CD4-positive, CD25-positive, alpha-beta regulatory T cell (primary cell): ENCODE data around the gene SGCD. TPM values are rescaled to one million over a fixed set of nuclear protein-coding genes. Genes with fewer than 3 reads are reported as not detected.

Experiments
- ATAC-seq, 2 donors: fragments of 150-1000 bp; cut with Tn5 transposase; one replicate each; pipeline ENCODE4 v1.10.0; 2021; ENCODE audit warnings: low read depth in 2 of 2, moderate number of reproducible peaks in 2 of 2, moderate library complexity in 1 of 2
- DNase-seq, 3 donors: peaks; one replicate each; pipeline versions ENCODE4 v3.0.0 to v3.0.0-alpha.2; 2012 to 2022; ENCODE audit warnings: mixed read lengths in 1 of 3
- H3K27ac ChIP-seq: one replicate; pipeline ENCODE4 v1.7.0; 2013; ENCODE audit warnings: mild to moderate bottlenecking, low read length; ENCODE audit not compliant: insufficient read depth, poor library complexity, severe bottlenecking
- H3K27me3 ChIP-seq: one replicate; pipeline ENCODE4 v1.7.0; 2013; ENCODE audit warnings: low read length; ENCODE audit not compliant: control insufficient read depth, insufficient read depth
- H3K36me3 ChIP-seq: one replicate; pipeline ENCODE4 v1.7.0; 2013; ENCODE audit warnings: mild to moderate bottlenecking, low read length, moderate library complexity; ENCODE audit not compliant: control insufficient read depth, insufficient read depth
- H3K4me1 ChIP-seq: 2 replicates; pipeline ENCODE4 v1.7.0; 2013; ENCODE audit warnings: mild to moderate bottlenecking, low read length; ENCODE audit not compliant: insufficient read depth, control insufficient read depth, poor library complexity, severe bottlenecking
- H3K4me3 ChIP-seq: one replicate; pipeline ENCODE4 v1.7.0; 2013; ENCODE audit warnings: low read depth, mild to moderate bottlenecking, low read length, moderate library complexity
- H3K9me3 ChIP-seq, 2 experiments: 1 replicate in 1 of 2; 2 replicates in 1 of 2; pipeline ENCODE4 v1.7.0; 2013; ENCODE audit warnings: low read length in 2 of 2, mild to moderate bottlenecking in 1 of 2, moderate library complexity in 1 of 2; ENCODE audit not compliant: control insufficient read depth in 2 of 2
- H3K27ac Mint-ChIP-seq, 3 donors: one replicate each; pipeline ENCODE4 v1.8.0; 2020 to 2022; ENCODE audit warnings: mild to moderate bottlenecking in 3 of 3, mixed read lengths in 3 of 3, moderate library complexity in 2 of 3
- H3K27me3 Mint-ChIP-seq: one replicate; pipeline ENCODE4 v1.8.0; 2022; ENCODE audit warnings: mild to moderate bottlenecking, mixed read lengths
- H3K36me3 Mint-ChIP-seq: one replicate; pipeline ENCODE4 v1.8.0; 2020; ENCODE audit warnings: mixed read lengths
- H3K4me1 Mint-ChIP-seq, 4 donors: one replicate each; pipeline ENCODE4 v1.8.0; 2020 to 2022; ENCODE audit warnings: mixed read lengths in 4 of 4, mild to moderate bottlenecking in 1 of 4
- H3K4me3 Mint-ChIP-seq, 4 donors: one replicate each; pipeline ENCODE4 v1.8.0; 2020 to 2022; ENCODE audit warnings: mild to moderate bottlenecking in 4 of 4, mixed read lengths in 4 of 4, moderate library complexity in 3 of 4
- H3K9me3 Mint-ChIP-seq, 7 donors: one replicate each; pipeline ENCODE4 v1.8.0; 2020 to 2022; ENCODE audit warnings: mixed read lengths in 7 of 7, mild to moderate bottlenecking in 3 of 7, moderate library complexity in 2 of 7
- polyA plus RNA-seq, 4 donors: library from polyadenylated mRNA; unstranded; fragments of 300-500 nt; fragmentation: Illumina TruSeq; gene quantifications; one replicate each; pipeline ENCODE4 v1.2.3, GENCODE V29; 2021
- total RNA-seq: library from RNA; stranded (reverse); gene quantifications from one replicate; pipeline ENCODE4 v1.2.3, GENCODE V29; 2022

SGCD gene
- total and polyA plus RNA-seq, 5 donors from 2014 or later, result not detected

DNA sequence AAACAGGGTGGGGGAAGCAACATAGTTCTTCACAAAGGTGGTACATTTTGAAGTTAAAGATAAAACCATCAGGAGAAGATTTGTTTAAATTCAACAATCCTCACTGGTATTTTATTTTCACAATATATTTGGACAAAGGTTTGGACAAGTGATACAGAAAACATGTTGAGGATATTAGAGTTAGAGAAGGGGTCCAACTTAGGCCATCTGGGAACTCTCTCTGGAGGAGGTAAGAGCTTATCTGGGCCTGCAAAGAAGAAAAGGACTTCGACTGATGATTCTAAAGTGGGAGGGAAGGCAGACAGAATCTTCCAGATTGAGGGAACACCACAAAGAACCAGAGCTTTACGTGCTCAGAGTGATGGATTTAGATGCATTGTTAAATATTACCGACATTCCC is 58.5 kb downstream of the SGCD start:
- no peaks in the 10 kb centered on the region for H3K4me1 ChIP-seq

DNA sequence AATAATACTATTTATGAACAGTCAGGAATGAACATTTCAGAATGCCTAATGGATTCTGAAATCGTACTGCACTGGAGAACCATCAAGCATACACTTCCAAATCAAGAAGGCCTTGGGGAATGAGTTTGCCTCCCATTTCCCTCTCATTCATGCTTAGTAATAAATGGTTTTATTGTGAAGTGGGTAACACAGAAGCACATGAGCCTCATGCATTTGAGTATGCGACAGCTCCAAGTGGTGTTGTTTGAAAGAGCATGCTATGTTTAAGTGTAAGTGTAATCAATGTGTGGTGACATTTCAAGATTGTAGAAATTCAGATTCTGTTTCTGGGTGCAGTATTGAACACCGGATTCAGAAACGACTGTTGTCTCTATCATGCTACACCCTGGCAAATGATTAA is 60.0 kb downstream of the SGCD start:
- ATAC-seq (no peak), DNase-seq (no peak)
- no peaks in the 10 kb centered on the region for H3K4me1 ChIP-seq
- H3K9me3 ChIP-seq, result no peaks in the 10 kb centered on the region
- H3K27me3 Mint-ChIP-seq, result no peaks in the 10 kb centered on the region
- no peaks in the 10 kb centered on the region for H3K4me1 Mint-ChIP-seq
- no peak overlapping the region for H3K27ac Mint-ChIP-seq
- H3K36me3 ChIP-seq, result no peaks in the 10 kb centered on the region
- H3K4me3 Mint-ChIP-seq, result no peak overlapping the region
- no peak overlapping the region for H3K27ac ChIP-seq
- peaks cover 2% of the 10 kb centered on the region for H3K27me3 ChIP-seq
- H3K36me3 Mint-ChIP-seq, result no peaks in the 10 kb centered on the region
- no peak overlapping the region for H3K4me3 ChIP-seq
- H3K9me3 Mint-ChIP-seq, result peaks cover 0 to 1% (median 0%) of the 10 kb centered on the region in 7 donors

More for the DNA sequence above, 58.5 kb downstream of the SGCD start:
- Mint-ChIP-seq H3K4me3 (no peak overlapping the region), H3K9me3 (peaks cover 0 to 1% (median 0%) of the 10 kb centered on the region in 7 donors), H3K27ac (no peak overlapping the region), H3K36me3 (no peaks in the 10 kb centered on the region), H3K4me1 (no peaks in the 10 kb centered on the region), H3K27me3 (peaks cover 4% of the 10 kb centered on the region)
- DNase-seq (no peak), ATAC-seq (no peak)
- Histone ChIP-seq H3K27me3 (peaks cover 6% of the 10 kb centered on the region), H3K4me3 (no peak overlapping the region), H3K27ac (no peak overlapping the region), H3K9me3 (no peaks in the 10 kb centered on the region), H3K36me3 (no peaks in the 10 kb centered on the region)

DNA sequence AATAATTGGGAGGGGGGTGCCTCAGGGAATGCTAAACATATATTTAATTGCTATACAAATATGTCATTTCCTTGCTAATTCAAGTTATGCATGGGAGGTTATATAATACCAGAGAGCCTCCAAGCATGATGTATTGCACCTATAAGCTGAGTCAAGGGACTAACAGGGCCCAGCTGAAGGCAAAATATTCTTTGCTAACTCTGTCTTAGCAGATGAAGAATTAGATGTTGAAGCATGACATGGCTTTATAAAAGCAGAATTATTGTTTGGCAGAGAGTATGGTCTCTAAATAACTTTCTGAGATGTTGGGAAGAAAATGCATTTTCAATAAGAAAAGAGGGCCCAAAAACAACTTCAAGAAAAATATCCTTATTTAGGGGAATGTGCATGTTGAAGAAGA is 60.4 kb downstream of the SGCD start:
- H3K4me1 Mint-ChIP-seq, result no peaks in the 10 kb centered on the region
- no peaks in the 10 kb centered on the region for H3K36me3 Mint-ChIP-seq
- ATAC-seq (no peak), DNase-seq (no peak)
- Histone ChIP-seq H3K4me3 (no peak overlapping the region), H3K36me3 (no peaks in the 10 kb centered on the region), H3K9me3 (no peaks in the 10 kb centered on the region), H3K27me3 (peaks cover 2% of the 10 kb centered on the region), H3K27ac (no peak overlapping the region), H3K4me1 (no peaks in the 10 kb centered on the region)
- H3K9me3 Mint-ChIP-seq, result peaks cover 0 to 1% (median 0%) of the 10 kb centered on the region in 7 donors
- no peak overlapping the region for H3K4me3 Mint-ChIP-seq
- no peaks in the 10 kb centered on the region for H3K27me3 Mint-ChIP-seq
- H3K27ac Mint-ChIP-seq, result no peak overlapping the region

DNA sequence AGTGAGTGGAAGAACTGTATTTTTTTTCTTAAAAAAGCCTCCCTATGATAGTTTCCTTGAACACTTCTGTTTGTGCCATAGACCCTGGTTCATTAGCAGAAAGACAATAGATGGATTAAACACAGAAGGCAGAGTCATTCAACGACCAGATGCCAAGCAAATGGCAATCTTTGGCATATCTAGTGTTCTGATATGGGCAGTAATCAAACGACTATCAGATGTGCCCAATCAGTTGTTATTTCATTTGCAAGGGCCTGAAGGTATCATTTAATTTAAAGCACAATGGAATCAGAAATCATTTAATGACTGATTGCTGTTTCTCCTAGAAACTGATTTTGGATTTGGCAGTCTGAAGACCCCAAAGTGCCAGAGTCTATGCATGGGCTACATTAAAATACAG is 61.3 kb downstream of the SGCD start:
- H3K9me3 Mint-ChIP-seq, result peaks cover 0 to 1% (median 0%) of the 10 kb centered on the region in 7 donors
- Histone ChIP-seq H3K36me3 (no peaks in the 10 kb centered on the region), H3K9me3 (no peaks in the 10 kb centered on the region), H3K27me3 (no peaks in the 10 kb centered on the region), H3K27ac (no peak overlapping the region), H3K4me1 (no peaks in the 10 kb centered on the region), H3K4me3 (no peak overlapping the region)
- no peak overlapping the region for H3K4me3 Mint-ChIP-seq
- no peaks in the 10 kb centered on the region for H3K36me3 Mint-ChIP-seq
- no peaks in the 10 kb centered on the region for H3K4me1 Mint-ChIP-seq
- no peak for ATAC-seq
- no peak for DNase-seq
- no peak overlapping the region for H3K27ac Mint-ChIP-seq
- no peaks in the 10 kb centered on the region for H3K27me3 Mint-ChIP-seq

DNA sequence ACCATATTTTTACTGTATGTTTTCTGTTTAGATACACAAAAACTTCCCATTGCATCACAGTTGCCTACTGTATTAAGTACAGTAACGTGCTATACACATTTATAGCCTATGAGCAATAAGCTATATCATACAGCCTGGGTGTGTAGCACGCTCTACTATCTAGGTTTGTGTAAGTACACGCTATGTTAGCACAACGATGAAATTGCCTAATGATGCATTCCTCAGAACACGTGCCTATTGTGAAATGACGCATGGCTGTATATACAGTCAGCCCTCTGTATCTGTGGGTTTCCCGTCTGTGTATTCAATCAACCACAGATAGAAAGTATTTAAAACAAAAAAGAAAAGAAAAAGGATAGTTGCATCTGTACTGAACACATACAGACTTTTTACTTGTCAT is 64.2 kb downstream of the SGCD start:
- no peaks in the 10 kb centered on the region for H3K4me1 ChIP-seq
- no peaks in the 10 kb centered on the region for H3K27me3 Mint-ChIP-seq
- H3K36me3 ChIP-seq, result no peaks in the 10 kb centered on the region
- no peaks in the 10 kb centered on the region for H3K36me3 Mint-ChIP-seq
- peaks cover 0 to 1% (median 0%) of the 10 kb centered on the region in 7 donors for H3K9me3 Mint-ChIP-seq
- no peaks in the 10 kb centered on the region for H3K9me3 ChIP-seq
- no peak for ATAC-seq
- no peak overlapping the region for H3K27ac ChIP-seq
- peaks cover 2% of the 10 kb centered on the region for H3K27me3 ChIP-seq
- no peak overlapping the region for H3K4me3 Mint-ChIP-seq
- no peak overlapping the region for H3K27ac Mint-ChIP-seq
- no peak for DNase-seq
- H3K4me1 Mint-ChIP-seq, result no peaks in the 10 kb centered on the region
- H3K4me3 ChIP-seq, result no peak overlapping the region

DNA sequence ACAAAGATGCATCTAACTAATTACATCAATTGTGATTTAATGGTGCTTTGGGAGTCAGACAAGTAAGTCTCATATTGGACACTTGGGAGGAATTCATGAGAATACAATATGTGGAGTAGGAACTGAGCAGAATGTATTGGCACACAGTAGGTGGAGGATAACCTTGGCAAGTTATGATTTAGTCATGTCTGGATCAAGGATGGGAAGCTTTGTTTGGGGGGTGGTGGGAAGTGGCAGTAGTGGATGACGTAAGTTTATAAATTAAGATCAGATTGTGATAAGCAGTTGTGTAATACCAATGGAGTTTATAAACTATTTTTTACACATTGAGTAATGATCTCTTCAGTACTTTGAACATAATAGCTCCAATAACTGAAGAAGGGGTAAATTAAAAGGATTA is 67.0 kb downstream of the SGCD start:
- Mint-ChIP-seq H3K27ac (no peak overlapping the region), H3K4me1 (no peaks in the 10 kb centered on the region), H3K36me3 (no peaks in the 10 kb centered on the region), H3K9me3 (peaks cover 0 to 1% (median 0%) of the 10 kb centered on the region in 7 donors), H3K4me3 (no peak overlapping the region), H3K27me3 (no peaks in the 10 kb centered on the region)
- Histone ChIP-seq H3K27me3 (peaks cover 2% of the 10 kb centered on the region), H3K36me3 (no peaks in the 10 kb centered on the region), H3K9me3 (no peaks in the 10 kb centered on the region), H3K4me1 (no peaks in the 10 kb centered on the region), H3K4me3 (no peak overlapping the region), H3K27ac (no peak overlapping the region)
- DNase-seq (no peak), ATAC-seq (no peak)

DNA sequence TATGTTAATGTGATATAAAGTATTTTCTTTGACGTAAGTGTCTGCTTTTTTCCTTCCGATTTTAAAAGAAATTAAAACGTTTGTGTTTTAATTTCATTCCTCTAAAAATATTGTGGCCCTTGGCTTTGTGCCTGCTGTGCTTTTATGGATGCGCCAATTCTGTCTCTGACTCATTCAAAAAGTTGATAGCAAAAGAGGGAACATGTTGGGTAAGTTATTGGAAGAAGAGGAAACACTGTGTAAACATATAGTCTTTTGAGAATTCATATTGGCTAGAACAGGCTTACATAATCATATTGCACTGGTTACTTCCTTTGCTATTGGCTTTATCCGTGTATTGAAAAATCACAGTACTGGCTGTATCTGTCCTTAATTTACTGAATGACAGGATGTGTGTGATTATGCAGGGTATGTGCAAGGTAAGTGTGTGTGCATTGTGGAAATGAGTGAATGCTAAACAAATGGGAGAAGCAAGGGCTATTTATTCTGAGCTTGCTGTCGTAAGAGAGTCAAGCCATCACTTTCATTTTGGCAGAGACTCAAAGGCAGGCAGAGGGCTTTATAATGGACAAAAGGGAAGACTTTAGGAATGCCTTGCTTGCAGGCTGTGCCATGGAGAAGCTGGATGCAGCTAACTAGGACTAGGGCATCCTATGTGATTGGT is 67.8 kb downstream of the SGCD start:
- Histone ChIP-seq H3K27ac (no peak overlapping the region), H3K9me3 (no peaks in the 10 kb centered on the region), H3K4me1 (no peaks in the 10 kb centered on the region), H3K36me3 (no peaks in the 10 kb centered on the region), H3K27me3 (peaks cover 2% of the 10 kb centered on the region), H3K4me3 (no peak overlapping the region)
- Mint-ChIP-seq H3K27ac (no peak overlapping the region), H3K9me3 (peaks cover 0 to 1% (median 0%) of the 10 kb centered on the region in 7 donors), H3K36me3 (no peaks in the 10 kb centered on the region), H3K27me3 (no peaks in the 10 kb centered on the region), H3K4me1 (no peaks in the 10 kb centered on the region), H3K4me3 (no peak overlapping the region)
- no peak for ATAC-seq
- no peak for DNase-seq

DNA sequence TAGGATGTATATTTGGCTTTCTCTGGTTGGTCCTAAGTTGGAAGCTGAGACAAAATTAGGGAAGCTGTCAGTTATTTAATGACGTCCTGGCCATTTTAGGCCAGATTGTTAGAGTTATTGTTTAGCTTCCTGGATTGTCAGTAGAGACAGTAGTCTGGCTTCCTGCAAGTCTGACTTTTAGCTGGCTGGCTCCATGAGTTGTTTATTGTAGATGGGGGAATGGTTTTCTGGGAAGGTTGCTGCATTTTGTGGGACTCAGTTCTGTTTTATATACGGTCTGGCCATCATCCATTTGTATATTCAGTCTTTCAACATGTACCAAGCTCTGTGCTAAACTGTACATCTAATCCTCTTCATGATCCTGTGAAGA is 68.3 kb downstream of the SGCD start:
- DNase-seq (no peak), ATAC-seq (no peak)
- H3K27me3 Mint-ChIP-seq, result no peaks in the 10 kb centered on the region
- Histone ChIP-seq H3K4me3 (no peak overlapping the region), H3K4me1 (no peaks in the 10 kb centered on the region), H3K9me3 (no peaks in the 10 kb centered on the region), H3K27me3 (peaks cover 2% of the 10 kb centered on the region), H3K27ac (no peak overlapping the region), H3K36me3 (no peaks in the 10 kb centered on the region)
- no peaks in the 10 kb centered on the region for H3K4me1 Mint-ChIP-seq
- H3K9me3 Mint-ChIP-seq, result peaks cover 0 to 1% (median 0%) of the 10 kb centered on the region in 7 donors
- H3K27ac Mint-ChIP-seq, result no peak overlapping the region
- no peak overlapping the region for H3K4me3 Mint-ChIP-seq
- no peaks in the 10 kb centered on the region for H3K36me3 Mint-ChIP-seq
